ENCODE results near the gene PABPC3. TPM values are rescaled to one million over a fixed set of nuclear protein-coding genes. Genes with fewer than 3 reads are reported as not detected.

Gene PABPC3
- total and polyA plus RNA-seq, 10 of the 15 experiments (the other 5 are each of a cell fraction or from before 2014, with no cell fraction given), result 0.04 to 0.87 (median 0.28) TPM

DNA sequence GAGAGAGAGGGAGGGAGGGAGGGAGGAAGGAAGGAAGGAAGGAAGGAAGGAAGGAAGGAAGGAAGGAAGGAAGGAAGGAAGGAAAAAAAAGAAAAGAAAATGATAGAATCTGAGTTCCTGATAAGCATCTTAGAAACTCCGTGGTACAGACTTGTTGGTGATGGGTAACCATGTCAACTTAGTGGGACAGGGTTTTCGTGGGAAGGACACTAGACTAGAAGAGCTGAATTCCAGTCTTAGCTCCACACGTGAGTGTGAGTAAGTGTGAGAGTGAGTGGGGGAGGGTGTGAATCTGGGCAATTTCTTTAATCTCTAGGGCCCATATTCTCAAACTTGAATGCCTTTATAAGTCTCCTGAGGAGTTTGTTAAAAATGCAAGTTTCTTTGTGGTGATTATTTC is 35.0 kb downstream of the PABPC3 start:
- Histone ChIP-seq H2AFZ (ENCODE audit: control insufficient read depth, low read depth, low read length) (no peak overlapping the region), H3K4me1 (ENCODE audit: control insufficient read depth, insufficient read depth, low read length) (no peaks in the 10 kb centered on the region), H3K9me3 (replicated peaks; ENCODE audit: control insufficient read depth, insufficient read depth, low read length) (no peaks in the 10 kb centered on the region), H3K9ac (ENCODE audit: control insufficient read depth, insufficient read depth, low read length) (no peak overlapping the region), H3K27ac (ENCODE audit: control insufficient read depth, insufficient read depth) (no peak overlapping the region), H3K79me2 (ENCODE audit: control insufficient read depth, insufficient read depth, low read length) (no peaks in the 10 kb centered on the region), H3K27me3 (replicated peaks in 1 of 2; ENCODE audit: control insufficient read depth in 2 of 2, insufficient read depth in 2 of 2, low read length in 1 of 2) (no peaks in the 10 kb centered on the region; a peak in 1 of 4 replicates), H3K4me2 (ENCODE audit: control insufficient read depth, insufficient read depth) (no peak overlapping the region), H4K20me1 (ENCODE audit: control insufficient read depth, insufficient read depth) (no peaks in the 10 kb centered on the region), H3K36me3 (ENCODE audit: control insufficient read depth in 2 of 2, insufficient read depth in 2 of 2, low read length in 1 of 2) (no peaks in the 10 kb centered on the region), H3K4me3 (no peak overlapping the region)
- TF ChIP-seq ATF7 (IDR thresholded peaks at IDR 0.05; ENCODE audit: low read depth) (no peak), TAF1 (IDR thresholded peaks at IDR 0.05; ENCODE audit: borderline replicate concordance, low read depth, low read length) (no peak), BRCA1 (IDR thresholded peaks at IDR 0.05; ENCODE audit: low read depth, low read length) (no peak), RUNX3 (IDR thresholded peaks at IDR 0.05; ENCODE audit: low read length) (no peak), TARDBP (IDR thresholded peaks at IDR 0.05; ENCODE audit: borderline replicate concordance) (no peak), PAX8 (IDR thresholded peaks at IDR 0.05) (no peak), IRF3 (IDR thresholded peaks at IDR 0.05) (no peak), CBX3 (IDR thresholded peaks at IDR 0.05; ENCODE audit: borderline replicate concordance, low read depth) (no peak), BHLHE40 (IDR thresholded peaks at IDR 0.05; ENCODE audit: borderline replicate concordance in 1 of 2, low read depth in 2 of 2, low read length in 1 of 2) (peak; percentile 45 to 52; a peak in 2 of 4 replicates), ETV6 (conservative IDR thresholded peaks at IDR 0.05 in 1 of 2, IDR thresholded peaks at IDR 0.05 in 1 of 2; ENCODE audit: borderline replicate concordance in 1 of 2, low read depth in 1 of 2) (peak in 1 of 2 experiments; percentile 74; a peak in 2 of 4 replicates), RFX5 (IDR thresholded peaks at IDR 0.05; ENCODE audit: low read depth, low read length) (no peak)
- TF ChIP-seq, protein P1, sequence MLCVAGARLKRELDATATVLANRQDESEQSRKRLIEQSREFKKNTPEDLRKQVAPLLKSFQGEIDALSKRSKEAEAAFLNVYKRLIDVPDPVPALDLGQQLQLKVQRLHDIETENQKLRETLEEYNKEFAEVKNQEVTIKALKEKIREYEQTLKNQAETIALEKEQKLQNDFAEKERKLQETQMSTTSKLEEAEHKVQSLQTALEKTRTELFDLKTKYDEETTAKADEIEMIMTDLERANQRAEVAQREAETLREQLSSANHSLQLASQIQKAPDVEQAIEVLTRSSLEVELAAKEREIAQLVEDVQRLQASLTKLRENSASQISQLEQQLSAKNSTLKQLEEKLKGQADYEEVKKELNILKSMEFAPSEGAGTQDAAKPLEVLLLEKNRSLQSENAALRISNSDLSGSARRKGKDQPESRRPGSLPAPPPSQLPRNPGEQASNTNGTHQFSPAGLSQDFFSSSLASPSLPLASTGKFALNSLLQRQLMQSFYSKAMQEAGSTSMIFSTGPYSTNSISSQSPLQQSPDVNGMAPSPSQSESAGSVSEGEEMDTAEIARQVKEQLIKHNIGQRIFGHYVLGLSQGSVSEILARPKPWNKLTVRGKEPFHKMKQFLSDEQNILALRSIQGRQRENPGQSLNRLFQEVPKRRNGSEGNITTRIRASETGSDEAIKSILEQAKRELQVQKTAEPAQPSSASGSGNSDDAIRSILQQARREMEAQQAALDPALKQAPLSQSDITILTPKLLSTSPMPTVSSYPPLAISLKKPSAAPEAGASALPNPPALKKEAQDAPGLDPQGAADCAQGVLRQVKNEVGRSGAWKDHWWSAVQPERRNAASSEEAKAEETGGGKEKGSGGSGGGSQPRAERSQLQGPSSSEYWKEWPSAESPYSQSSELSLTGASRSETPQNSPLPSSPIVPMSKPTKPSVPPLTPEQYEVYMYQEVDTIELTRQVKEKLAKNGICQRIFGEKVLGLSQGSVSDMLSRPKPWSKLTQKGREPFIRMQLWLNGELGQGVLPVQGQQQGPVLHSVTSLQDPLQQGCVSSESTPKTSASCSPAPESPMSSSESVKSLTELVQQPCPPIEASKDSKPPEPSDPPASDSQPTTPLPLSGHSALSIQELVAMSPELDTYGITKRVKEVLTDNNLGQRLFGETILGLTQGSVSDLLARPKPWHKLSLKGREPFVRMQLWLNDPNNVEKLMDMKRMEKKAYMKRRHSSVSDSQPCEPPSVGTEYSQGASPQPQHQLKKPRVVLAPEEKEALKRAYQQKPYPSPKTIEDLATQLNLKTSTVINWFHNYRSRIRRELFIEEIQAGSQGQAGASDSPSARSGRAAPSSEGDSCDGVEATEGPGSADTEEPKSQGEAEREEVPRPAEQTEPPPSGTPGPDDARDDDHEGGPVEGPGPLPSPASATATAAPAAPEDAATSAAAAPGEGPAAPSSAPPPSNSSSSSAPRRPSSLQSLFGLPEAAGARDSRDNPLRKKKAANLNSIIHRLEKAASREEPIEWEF (IDR thresholded peaks at IDR 0.05; ENCODE audit: insufficient replicate concordance, low read depth, low read length), result no peak
- POLR2A ChIA-PET, result no interaction called here
- FAIRE-seq, result no peak
- CTCF ChIA-PET, result interaction anchor here (1.0 kb wide), 1 partner anchor 18 kb away, joined by 4 read pairs; no protein-coding TSS in a partner anchor
- intact Hi-C loops (cut with micrococcal nuclease; ENCODE audit: unreplicated experiment) (no loop called here), in situ Hi-C loops (cut with MboI) (no loop called here)
- ATAC-seq, result no peak
- no TSS peak for BruUV-seq (replicated peaks)
- SMC1A ChIA-PET (ENCODE audit: uncharacterized antibody, unreplicated experiment), result interaction anchor here (0.7 kb wide), 1 partner anchor 23 kb away, joined by 3 read pairs; no protein-coding TSS in a partner anchor
- RAD21 ChIA-PET (ENCODE audit: unreplicated experiment), result no interaction called here
- DNase-seq (ENCODE audit: low read depth, low spot score), result no peak
- 0% methylated on average over 3 of the region's 3 CpGs for WGBS (ENCODE audit: insufficient coverage, insufficient replicate concordance, low lambda C conversion rate, missing lambda C conversion rate)

Data from GM12878 (cell line).